Skin of body (tissue), 2 donors: Measurements from ENCODE around the gene CSTF2T. TPM values are rescaled to one million over a fixed set of nuclear protein-coding genes. Genes with fewer than 3 reads are reported as not detected.

Experiments used
- DNase-seq: peaks from one replicate; lab custom pipeline; 2025; lab: John Stamatoyannopoulos, UW
- total RNA-seq: library from RNA; depleted of rRNA; stranded (reverse); fragments of >200 nt; gene quantifications from one replicate; pipeline ENCODE4 v1.2.3, GENCODE V29; 2014

Gene CSTF2T, protein sequence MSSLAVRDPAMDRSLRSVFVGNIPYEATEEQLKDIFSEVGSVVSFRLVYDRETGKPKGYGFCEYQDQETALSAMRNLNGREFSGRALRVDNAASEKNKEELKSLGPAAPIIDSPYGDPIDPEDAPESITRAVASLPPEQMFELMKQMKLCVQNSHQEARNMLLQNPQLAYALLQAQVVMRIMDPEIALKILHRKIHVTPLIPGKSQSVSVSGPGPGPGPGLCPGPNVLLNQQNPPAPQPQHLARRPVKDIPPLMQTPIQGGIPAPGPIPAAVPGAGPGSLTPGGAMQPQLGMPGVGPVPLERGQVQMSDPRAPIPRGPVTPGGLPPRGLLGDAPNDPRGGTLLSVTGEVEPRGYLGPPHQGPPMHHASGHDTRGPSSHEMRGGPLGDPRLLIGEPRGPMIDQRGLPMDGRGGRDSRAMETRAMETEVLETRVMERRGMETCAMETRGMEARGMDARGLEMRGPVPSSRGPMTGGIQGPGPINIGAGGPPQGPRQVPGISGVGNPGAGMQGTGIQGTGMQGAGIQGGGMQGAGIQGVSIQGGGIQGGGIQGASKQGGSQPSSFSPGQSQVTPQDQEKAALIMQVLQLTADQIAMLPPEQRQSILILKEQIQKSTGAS
- 19.8 TPM for total RNA-seq

GRCh38 chr10:51699475-51700227 lies at the start of gene CSTF2T:
Gene CSTF2T (minus strand): TSS chr10:51699595. CDS start chr10:51699549, 46 bp downstream.
- peak; percentile 100 for DNase-seq

DNA sequence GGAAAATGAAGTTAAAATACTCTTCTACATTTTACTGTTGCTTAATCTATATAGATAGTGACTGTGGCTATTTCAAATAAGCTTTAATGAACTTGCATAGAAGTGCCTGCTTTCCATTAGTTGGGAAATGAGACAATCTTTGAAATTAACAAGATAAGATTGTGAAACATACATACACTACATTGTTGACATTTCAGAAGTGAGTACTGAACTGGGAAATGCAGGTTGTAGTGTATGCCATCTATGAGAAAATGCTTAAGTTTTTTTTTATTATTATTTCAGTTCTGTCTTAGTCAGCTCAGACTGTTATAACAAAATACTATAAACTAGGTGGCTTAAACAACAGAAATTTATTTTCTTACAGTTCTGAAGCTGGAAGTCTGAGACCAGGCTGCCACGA lies 49.6 kb upstream of the CSTF2T start:
- no peak for DNase-seq

DNA sequence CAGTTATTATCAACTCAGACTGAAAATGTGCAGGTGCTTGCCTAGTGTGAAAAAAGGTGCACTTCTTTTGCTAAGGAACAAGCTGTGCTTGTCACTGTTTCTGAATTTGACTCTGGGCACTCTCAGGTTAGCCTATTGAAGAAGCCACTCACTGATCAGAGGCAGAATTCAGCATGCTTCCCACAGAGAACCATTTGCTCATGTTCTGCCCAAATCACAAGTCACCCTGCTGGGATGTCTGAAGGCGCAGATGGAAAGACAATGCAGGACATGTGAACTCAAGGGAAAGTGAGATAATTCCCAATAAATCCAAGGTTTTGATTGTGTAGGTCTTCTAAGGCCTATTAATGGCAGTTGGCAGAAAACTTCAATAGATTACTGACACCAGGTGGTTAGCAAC lies 47.8 kb upstream of the CSTF2T start:
- no peak for DNase-seq

GRCh38 chr10:51745397-51745796 lies 46.0 kb upstream of the CSTF2T start:
- no peak for DNase-seq

DNA sequence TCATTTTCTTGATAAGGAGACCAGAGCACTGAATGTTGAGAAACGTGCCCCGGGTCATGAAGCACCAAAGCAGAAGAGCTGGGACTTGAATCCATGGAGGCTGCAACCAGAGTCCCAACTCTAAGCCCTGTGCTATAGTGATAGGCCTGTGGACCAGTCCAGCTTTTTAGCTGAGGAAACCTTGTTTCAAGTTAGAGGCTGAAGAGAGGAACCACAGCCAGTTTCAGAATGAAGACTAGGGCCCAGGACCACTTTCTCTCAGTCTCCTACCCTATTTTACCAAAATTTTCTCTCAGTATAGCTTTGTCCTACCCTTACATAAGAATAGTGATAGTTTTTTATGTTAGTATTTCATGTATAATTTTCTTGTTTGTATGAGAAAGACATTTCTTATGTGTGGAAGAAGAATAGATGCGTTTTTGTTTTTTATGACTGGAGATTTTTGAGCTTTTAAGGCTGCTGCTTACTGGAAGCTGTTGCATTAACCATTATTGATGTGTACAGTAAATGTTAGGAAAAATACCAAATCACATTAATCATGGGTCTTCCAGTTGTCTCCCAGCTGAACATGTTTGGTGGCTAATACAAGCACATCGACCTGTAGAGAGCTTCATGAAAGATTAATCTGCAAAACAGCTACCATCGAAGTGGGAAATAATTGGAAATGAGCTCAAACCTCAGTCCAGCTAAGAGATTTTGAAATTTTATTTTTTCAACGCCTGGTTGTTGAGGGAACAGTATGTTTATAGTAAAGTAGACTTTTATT lies 45.0 kb upstream of the CSTF2T start:
- no peak for DNase-seq

DNA sequence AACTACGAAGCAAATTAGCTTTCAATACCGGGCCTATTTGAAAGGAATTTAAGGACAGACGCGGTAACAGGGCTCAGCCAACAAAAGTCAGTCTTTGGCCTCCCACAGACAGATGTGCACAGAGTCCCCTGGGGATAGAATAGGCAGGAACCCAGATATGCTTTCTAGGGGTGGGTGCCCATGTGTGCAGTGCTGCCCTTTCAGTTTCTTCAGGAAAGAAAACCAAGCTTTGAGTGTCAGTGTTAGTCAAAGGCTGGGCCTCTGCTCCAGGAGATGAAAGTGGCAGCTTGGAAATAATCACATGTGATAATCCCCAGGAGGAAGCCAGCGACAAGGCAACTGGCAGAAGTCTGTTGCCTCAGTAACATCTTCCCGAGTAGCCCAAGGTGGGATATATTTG lies 43.8 kb upstream of the CSTF2T start:
- DNase-seq = no peak

- no peak for DNase-seq
Observed at GRCh38 chr10:51733057-51733456, 33.7 kb upstream of the CSTF2T start.

DNA sequence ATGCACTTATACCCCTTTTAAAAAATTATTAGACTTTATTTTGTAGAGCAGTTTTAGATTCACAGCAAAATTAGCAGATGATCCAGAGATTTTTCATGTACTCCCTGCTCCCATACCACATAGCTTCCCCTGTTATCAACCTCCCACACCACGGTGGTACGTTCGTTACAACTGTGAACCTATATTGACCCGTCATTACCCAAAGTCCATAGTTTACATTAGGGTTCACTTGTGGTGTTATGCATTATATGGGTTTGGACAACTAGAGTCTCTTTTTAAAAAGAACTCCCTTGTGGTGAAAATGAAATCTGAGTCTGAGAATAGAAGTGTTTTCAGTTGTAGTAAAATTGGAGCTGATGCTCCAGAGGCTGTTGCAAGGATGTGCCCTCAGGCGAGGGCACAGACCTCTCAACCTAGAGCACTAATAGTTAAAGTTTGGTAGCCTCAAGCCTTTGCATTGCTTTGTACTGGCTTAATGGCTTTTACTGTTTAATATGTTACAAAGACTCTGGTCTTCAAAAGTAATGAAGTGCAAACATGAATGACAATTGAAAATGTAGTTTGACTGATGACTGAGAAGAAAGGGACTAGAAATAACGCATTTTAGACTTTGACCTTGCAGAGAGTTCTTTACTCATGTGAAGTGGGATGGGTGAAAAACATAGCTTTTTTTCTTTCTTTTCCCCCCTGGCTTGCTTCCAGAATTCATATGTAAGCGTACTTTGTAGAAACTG lies 30.6 kb upstream of the CSTF2T start:
- no peak for DNase-seq

DNA sequence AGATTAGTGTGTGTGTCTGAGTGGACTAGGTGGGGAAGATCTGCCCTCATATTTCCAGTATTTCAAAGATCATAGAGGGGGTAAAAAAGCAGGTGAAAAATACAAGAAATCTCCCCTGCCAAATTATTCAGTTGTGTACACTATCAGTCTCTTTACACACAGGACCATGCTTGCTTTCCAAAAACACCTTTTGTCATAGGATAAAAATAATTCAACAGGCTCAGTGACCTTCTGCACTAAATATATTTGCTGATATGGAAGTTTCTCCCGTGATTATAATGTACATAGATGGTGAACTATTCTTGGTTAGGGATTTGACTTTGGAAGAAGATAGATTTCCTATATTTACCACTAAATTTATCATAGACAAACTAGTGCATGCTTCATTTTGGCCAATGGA lies 24.6 kb upstream of the CSTF2T start:
- no peak for DNase-seq

GRCh38 chr10:51718804-51719291 lies 19.5 kb upstream of the CSTF2T start:
- DNase-seq = no peak

DNA sequence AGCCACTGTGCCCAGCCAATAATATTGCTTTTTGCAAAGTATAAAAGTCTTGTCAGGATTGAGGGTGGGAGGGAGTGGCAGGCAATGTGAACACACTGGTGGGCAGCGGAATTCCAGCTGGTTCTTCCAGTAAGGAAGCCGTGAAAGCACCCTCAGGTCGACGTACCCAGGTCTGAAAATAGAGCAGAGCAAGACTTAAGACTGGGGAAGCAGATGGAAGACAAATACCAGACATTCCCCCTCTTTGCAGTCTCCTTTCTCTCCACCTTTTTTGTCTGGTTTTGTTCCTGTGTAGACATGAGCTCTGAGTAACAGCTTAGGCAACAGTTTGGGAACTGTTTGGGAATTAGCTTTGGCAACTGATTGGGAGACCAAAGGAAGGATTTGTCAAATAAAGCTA lies 17.6 kb upstream of the CSTF2T start:
- no peak for DNase-seq

DNA sequence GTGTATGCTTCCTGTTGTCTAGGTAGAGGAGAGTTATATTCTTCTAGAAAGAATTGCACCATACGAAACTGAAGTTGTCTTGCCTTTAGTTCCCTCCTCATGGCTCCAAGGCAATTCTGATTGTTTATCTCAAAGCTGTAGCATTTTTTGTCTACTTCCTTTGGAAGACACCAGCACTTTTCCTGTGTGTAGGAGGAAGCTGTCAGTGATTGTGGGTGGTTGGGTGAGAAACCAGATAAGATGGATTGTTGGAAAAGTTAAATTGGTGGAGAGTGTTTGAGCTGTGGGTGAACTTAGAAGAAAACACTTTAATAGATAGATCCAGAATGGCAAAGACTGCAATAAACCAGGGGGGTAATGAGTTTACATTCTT lies 12.1 kb upstream of the CSTF2T start:
- no peak for DNase-seq

DNA sequence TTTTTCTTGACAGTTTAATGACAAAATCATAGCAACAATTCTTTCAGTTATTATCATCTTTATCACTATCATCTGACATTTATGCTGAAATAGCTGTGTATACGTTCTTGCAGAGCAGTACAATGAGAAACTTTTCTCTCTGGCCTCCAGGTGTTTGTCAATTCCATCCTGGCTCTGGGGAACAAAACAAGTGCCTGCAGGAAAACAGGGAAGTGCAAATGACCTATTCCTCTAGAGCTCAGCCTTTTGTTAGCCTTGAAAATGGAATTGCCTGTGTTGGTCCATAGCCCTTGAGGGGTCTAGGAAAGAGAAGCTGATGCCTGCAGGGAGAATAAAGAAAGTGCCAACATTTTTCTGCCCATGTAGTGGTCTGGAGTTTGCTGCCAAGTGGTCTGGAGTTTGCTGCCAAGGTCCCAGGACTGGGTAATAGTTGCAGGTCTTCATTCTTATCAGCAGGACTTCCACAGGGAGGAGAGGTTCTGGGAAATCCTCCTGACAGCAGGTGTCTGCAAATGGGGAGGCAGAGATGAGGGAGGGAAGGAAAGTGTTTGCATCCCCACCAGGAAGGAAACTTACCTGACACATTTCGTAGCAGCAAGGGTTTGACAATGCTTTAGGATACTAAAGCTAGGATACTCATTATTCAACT lies 10.1 kb upstream of the CSTF2T start:
- no peak for DNase-seq

DNA sequence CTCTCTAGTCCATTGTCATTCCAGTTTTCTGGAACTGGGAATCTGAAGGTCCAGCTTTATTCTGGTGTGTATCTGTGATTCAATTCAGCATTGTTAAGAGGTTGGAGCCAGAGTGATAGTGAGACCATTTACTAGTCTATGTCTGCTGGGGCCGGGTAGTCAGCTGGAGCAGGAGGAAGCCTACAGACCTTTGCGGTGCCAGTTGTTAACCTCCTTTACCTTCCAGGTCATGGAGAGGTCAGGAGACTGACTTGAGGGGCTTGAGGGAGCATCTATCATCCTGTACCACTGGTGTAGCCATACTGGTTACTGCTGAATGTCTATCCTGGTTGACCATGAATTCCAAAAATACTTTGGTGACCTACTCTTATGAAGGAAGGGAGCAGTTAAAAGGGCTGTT lies 9.2 kb upstream of the CSTF2T start:
- DNase-seq = no peak

GRCh38 chr10:51707821-51708424 lies 8.5 kb upstream of the CSTF2T start:
- no peak for DNase-seq

GRCh38 chr10:51707392-51707791 lies 8.0 kb upstream of the CSTF2T start:
- DNase-seq = no peak

GRCh38 chr10:51706225-51706624 lies 6.8 kb upstream of the CSTF2T start:
- peak; percentile 54 for DNase-seq

GRCh38 chr10:51705774-51706173 lies 6.4 kb upstream of the CSTF2T start:
- no peak for DNase-seq

GRCh38 chr10:51700228-51700817 lies 928 bp upstream of the CSTF2T start:
- DNase-seq = peak; percentile 34

- no peak for DNase-seq
Observed at GRCh38 chr10:51699145-51699474, 285 bp downstream of the CSTF2T start.
